KBM-7 (cell line): ENCODE data around the gene SH3YL1.

Experiments
- DNase-seq: peaks from one replicate; pipeline ENCODE4 v3.0.0-alpha.2; 2015
- in situ Hi-C: fragments of 300-500 bp; cut with MboI; formaldehyde crosslinking; loops from 2 replicates; pipeline ENCODE4 v1.14.3; 2020; ENCODE audit warnings: low sequenced_read_pairs, low pct_unique_long_range_greater_than_20kb, mixed read lengths

SH3YL1 gene

DNA sequence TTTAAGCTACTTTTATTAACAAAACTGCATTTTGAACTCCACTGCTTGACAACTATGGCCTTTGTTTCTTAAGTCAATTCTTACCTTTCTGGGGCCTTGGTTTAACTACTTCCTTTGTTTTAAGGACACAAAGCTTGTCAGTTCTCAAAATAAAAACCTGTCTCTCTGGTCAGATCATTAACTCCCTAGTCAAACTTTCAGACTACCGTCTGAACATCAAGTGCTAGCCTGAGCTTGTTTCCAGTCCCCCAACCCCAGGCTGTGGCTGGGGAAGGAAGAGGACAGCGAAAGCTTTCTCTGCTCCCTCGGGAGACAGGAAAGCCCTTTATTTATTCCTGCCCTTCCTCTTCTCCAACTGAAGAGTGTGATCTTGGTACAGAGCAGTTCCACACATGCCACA is 1.7 kb downstream of the SH3YL1 start:
- DNase-seq, result no peak
- in situ Hi-C loops, result no loop called here

DNA sequence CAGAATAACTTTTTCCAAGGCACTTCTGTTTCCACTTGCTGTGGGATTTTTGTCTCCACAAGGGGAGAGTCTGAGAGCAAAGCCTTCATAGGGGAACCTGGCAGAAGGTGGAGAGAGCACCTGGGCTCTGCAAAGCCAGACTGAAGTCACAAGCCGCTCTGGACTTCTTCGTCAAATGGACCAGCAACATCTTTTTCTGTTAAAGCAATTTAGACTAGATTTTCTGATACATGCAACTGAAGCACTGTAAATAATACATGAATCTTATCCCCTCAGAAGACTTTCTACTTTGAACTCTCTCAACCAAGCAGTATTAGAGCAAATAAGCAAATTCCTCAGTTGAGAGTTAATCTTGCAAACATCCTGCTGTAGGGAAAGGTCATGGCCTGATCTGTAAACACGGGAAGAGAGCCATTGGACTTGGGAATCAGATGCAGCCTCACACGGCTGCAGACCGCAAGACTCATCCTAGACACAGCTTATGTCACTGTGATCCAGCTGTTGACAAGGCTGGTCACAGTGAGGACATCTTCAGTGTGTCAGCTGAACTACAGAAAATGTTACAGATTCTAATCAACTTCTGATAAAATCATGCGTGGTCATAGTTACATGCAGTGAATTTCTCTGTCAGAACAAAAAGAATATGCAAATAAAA is 3.2 kb downstream of the SH3YL1 start:
- in situ Hi-C loops, result no loop called here
- no peak for DNase-seq

GRCh38 chr2:259789-260331 is 4.0 kb downstream of the SH3YL1 start:
- in situ Hi-C loops, result no loop called here
- no peak for DNase-seq

- DNase-seq, result no peak
- in situ Hi-C loops, result no loop called here
These were observed 4.9 kb downstream of the SH3YL1 start for GRCh38 chr2:258933-259332.

GRCh38 chr2:257842-258241 is 6.0 kb downstream of the SH3YL1 start:
- DNase-seq, result no peak
- in situ Hi-C loops, result no loop called here

- in situ Hi-C loops, result no loop called here
- peak; percentile 20 for DNase-seq
These were observed 6.4 kb downstream of the SH3YL1 start for GRCh38 chr2:257429-257828.

GRCh38 chr2:256094-256493 is 7.7 kb downstream of the SH3YL1 start:
- in situ Hi-C loops, result no loop called here
- DNase-seq, result no peak

- no peak for DNase-seq
- in situ Hi-C loops, result no loop called here
These were observed 8.6 kb downstream of the SH3YL1 start for GRCh38 chr2:255195-255594.

DNA sequence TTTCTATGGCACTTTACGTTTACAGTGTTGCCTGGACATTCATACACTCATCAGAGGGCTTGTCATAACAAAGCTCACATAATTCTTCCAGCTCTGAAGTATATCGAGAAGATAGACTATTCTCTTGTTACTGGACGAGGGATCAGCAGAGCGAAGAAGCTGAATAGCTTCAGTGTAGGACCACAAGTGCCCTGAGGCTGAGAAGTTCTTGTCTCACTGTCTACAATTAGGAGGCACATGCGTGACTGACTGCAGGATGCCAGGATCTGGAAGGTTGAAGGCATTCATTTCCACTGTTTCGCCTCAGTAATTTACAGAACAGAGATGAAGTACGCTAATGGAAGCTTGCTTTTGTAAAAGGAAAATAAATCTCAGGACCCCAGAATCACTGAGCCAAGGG is 9.6 kb downstream of the SH3YL1 start:
- no peak for DNase-seq

GRCh38 chr2:253202-253638 is 10.6 kb downstream of the SH3YL1 start:
- no peak for DNase-seq
- in situ Hi-C loops, result no loop called here

More for the DNA sequence above, 9.6 kb downstream of the SH3YL1 start:
- in situ Hi-C loops, result no loop called here

DNA sequence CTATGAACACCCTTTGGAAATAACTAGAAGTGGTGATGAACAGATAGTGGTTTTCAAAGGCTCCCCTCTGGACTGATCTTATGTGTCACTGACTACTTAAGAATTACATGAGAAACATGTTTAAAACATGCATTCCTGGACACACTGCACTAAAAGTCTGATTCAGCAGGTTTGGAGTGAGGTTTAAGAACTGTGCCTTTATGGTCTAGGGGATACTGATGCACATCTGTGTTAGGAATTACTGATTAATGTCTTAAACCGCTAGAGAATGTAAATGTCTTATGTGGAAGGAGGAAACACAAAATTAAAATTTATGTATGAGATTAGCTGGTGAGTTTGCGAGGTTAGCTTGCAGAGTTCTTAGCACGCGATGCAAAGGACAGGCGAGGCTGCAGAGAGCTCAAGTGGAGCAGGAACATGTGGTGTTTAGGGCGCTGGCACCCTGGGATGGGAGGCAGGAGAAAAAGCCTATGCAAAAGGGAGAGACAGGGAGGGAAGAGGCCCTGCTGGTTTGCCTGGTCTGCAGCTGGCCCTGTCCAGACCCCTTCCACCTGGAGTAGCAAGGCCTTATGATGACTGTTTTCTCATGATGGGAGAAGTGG is 11.7 kb downstream of the SH3YL1 start:
- DNase-seq, result no peak
- in situ Hi-C loops, result no loop called here

DNA sequence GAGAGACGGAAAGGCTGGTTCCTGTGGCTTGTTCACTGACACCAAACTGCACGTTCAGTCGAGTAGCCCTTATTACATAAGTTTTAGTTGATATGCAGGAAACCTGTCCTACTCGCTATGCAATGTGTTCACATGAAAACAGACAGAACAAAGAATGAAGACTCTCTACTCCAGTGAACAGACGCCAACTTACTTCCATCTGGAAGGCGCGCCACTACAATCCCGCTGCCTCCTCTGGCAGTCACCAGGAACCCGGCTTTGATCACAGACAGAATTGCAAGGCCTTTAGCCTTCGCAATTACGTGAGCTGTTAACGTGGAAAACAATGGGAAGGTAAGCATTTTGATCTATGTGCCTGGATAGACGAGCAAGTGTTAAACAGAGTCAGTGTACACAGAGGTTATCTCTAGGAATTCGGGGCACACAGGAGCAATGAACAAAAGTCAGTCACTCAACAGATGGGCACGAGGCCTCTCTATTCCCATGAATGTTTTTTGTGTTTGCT is 14.2 kb downstream of the SH3YL1 start:
- in situ Hi-C loops, result no loop called here
- no peak for DNase-seq

- in situ Hi-C loops, result no loop called here
- no peak for DNase-seq
These were observed 15.1 kb downstream of the SH3YL1 start for GRCh38 chr2:248724-249123.

DNA sequence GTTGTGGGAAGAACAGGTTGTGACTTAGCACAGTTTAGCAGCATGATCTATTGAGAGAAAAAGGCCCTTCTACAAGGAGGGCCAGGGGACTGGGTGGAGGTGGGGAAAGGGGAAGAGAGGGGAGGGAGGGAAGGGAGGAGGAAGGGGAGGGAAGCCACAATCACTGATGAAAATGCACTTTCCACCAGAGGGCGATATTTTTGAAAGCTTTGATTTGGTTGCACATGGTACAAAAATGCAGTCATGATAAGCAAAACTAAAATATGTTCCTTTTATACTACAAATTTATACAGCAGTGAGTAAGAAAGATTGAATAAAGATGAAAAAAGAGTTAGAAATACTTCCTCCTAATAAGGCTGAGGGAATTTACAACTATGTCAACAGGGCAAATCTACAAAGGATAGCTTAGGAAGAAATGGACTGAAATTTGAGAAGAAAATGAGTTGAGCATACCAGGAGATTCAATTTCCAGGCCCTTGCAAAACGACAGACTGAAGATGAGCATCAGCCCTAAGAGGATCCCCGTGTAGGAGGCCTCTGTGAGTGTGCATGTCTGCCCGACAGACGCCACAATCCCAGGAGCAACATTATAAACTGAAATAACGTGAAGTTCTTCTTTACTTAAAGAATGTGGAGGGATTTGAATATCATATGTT is 17.2 kb downstream of the SH3YL1 start:
- in situ Hi-C loops, result no loop called here
- DNase-seq, result peak; percentile 82

DNA sequence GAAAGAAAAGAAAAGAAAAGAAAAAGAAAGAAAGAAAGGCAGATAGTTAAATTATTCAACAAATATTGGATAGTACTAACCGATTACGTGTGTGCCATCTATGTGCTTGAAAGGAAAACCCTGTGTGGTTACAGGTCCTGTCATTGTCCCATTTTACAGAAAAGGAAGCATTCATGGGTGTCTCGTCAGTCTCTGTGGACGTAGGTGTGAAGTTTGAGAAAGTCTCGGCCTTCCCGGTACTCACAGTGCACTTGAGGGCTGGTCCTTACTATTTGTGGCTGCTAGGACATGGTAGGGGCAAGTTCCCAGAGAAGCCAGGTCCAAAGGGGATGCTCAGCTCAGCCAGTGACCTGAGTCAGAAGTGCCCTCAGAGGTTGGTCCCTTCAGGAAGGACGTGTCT is 19.3 kb downstream of the SH3YL1 start:
- no peak for DNase-seq
- in situ Hi-C loops, result no loop called here

DNA sequence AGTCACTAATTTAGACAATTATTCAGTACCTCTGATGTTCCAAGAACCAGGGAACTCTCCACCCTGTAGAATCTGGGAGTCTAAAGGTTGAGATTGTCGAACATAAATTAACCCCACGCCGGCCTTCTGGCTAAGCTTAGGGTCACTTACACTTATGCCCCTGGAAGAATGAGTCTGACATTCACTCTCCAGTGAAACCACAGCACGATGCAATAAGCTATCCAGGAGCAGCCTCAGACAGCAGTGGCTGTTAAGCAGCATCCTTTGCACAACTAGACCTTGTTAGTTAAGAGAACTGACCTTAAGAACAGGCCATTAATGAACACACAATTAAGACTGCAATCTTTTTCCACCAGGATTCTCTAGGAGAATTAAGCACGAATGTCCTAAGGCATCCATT is 25.0 kb downstream of the SH3YL1 start:
- DNase-seq, result no peak
- in situ Hi-C loops, result no loop called here

- no peak for DNase-seq
- in situ Hi-C loops, result no loop called here
These were observed 25.4 kb downstream of the SH3YL1 start for GRCh38 chr2:238431-238830.

DNA sequence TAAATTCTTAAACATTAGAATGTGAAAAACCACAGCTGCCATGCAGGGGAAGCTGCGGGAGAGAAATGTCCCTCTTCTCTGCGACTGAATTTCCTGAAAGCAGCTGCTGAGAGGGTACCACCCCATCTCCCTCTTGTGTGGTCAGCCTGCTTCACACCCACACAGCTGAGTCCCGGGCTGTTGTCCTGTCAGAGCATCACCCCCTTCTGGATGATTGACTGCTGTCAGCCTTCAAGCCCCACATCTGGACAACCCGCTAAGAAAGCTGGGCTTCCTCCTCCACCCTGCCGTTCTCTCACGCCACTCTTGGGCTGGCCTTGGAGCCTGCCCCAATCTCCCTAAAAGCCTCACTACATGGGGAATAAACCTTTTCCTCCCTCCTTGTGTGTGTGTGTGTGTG is 26.0 kb downstream of the SH3YL1 start:
- in situ Hi-C loops, result no loop called here
- no peak for DNase-seq

DNA sequence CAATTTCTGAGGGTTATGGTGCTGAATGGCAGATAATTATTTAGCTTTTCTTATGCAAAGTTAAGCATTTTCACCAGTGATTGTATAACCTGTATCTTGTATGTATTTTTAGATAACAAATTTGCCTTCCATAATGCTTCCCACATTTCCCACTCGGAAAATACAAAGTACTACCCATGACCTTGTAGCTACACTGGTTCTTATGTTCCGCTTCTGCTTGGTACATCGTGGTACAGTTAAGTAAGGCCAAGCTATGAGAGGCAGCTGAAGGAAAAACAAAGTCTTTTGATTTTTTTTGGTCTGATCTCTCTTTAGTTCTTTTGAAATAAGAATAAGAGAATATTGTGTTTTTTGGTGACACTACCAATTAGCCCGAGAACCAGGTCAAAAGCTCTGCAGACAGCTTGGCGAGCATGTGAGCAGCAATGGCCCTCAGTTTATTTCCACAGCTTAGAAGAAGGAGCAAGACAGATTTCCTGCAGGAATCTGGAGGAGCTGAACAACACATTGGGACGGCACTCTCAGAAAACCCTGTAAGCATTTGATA is 26.8 kb downstream of the SH3YL1 start:
- DNase-seq, result no peak
- in situ Hi-C loops, result no loop called here

- in situ Hi-C loops, result no loop called here
- DNase-seq, result no peak
These were observed 29.4 kb downstream of the SH3YL1 start for GRCh38 chr2:234421-234820.
